Right lobe of liver (tissue), 4 donors: Measurements from ENCODE around the gene CLCF1.

ENCODE experiments used
- CTCF ChIP-seq, 4 donors: fragments of 200-600 bp in 3 of 4; fragments of 450-650 bp in 1 of 4; IDR thresholded peaks; one replicate each; pipeline versions ENCODE4 v1.5.1 to v1.8.0; 2016 to 2022; ENCODE audit warnings: antibody characterized with exemption in 4 of 4, mild to moderate bottlenecking in 2 of 4
- POLR2A ChIP-seq: fragments of 450-650 bp; IDR thresholded peaks from one replicate; pipeline ENCODE4 v1.6.1; 2017; ENCODE audit warnings: antibody characterized with exemption, mild to moderate bottlenecking
- donor health status: DM: no; HTN: no; CAD: no.
- donor health status: DM: no; HTN: no; CAD: no.
- donor health status: DM: no; HTN: yes; CAD: no.

DNA sequence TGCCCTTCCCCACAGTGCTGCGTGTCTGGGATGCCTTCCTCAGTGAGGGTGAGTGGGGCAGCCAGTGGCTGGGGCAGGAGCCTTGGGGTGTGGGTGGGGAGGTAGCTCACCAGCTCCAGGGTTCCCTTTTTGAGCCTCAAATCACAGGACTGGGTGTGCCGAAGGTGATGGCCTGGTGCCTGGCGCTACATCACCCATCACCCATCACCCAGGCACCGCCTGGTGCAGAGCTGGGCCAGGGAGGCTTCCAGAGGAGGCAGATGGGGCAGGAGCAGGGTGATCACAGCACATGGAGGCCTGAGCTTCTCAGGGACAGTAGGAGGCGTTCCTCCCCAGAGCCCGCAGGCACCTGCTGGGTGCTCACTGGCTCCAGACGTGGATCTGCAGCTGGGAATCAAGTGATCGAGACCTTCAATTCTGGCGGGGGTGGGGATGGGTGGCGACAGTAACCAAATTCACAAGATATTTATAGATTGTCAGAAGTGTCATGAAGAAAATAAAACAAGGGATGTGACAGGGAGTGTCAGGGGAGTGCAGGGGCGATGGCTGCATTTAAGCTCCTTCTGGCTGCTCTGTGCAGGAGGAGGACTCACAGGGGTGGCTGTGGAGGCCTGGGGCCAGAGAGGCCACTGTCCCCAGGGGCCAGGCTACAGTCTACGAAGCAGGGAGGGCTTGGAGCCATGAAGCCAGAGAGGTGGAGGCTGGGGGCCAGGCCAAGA is 33.7 kb upstream of the CLCF1 start:
- TF ChIP-seq CTCF (IDR thresholded peaks at IDR 0.05): no peak
- no peak for TF ChIP-seq POLR2A
